ENCODE measurements around the gene NLN.
"Not testable (repeated sequence)": the region's sequence is repeated elsewhere in the genome, so short reads cannot be mapped to it uniquely, and the experiment has no call there.

The NLN gene

DNA sequence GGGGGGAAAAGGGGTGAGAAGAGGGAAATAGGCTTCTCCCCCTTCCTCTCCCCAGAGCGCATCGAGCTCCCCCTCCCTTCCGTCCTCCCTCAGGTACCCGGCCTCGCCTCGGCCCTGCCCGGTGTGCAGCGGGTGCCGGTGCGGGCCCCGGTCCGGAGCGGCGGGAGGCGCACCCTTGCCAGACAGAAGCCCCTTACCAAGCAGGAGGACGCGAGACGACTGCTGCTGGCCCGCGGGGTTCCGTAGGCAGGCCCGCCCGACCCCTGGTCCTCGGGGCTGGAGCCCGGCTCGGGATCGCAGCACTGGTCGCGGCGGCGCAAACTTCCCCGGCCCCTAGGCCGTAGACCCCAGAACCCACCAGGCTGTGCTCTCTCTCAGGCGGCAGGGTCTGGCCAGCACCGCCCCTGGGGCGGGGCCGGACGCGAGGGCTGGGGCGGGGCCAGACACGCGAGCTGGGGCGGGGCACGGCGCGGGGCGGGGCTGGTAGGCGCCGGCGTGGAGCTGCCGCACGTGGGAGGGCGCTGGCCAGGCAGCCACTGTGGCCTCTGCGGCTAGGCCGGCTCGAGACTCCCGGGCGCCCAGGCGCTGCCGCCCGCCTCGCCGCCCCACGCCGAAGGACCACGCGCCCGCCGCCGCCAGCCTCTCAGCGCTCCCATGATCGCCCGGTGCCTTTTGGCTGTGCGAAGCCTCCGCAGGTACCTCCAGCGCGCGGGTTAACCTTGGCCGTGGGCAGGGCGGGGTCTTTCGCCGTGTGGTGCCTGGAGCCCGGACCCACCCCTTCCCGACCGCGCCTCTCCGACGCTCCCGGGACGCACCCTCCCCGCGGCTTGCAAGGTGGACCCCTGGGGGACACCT lies at the start of gene NLN, which contains the start of gene SGTB:
Gene NLN (plus strand): TSS at position 486 of the 855 bp plus-strand sequence. CDS start 169 bp downstream, at position 655.
Gene SGTB (minus strand): TSS at position 390 of the 855 bp plus-strand sequence. CDS start 1,302 bp downstream, outside the sequence.
- DNase-seq (ENCODE audit: low read depth) = peak; percentile 64

DNA sequence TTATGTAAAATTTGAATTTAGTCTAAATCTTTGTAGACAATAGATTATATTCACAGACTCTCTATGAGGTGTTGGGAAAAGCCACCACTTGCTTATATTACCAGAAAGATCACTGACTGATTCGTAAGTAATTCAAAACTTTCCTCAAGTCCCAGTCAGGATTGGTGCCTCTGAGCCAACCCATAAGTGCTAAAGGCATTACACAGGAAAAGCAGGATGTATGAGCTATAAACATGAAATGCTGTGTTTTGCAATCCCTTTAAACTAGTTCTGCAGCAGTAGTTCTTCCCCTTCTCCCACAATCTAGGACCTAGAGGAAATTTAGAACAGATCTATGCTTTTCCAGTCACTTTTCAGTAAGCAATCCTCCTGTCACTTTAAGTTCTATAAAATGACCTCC lies 49.2 kb upstream of the NLN start:
- no peak for DNase-seq (ENCODE audit: low read depth)

DNA sequence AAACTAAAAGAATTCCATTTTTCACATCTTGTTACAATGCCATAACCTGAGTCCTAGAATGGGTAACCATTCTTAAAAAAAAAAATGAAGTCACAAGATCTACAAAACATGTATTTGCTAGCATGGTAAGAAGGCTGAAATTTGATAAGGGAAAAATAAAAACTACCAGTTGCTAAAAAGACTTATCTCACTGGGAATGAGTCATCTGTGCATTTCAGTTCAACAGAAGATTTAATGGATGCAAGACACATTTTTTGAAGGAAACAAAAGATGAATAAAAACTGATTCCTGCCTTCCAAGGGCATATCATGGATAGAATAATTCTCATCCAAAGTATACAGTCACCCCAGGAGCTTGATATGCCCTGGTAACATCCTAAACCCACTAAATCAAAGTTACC lies 47.3 kb upstream of the NLN start:
- no peak for DNase-seq (ENCODE audit: low read depth)

DNA sequence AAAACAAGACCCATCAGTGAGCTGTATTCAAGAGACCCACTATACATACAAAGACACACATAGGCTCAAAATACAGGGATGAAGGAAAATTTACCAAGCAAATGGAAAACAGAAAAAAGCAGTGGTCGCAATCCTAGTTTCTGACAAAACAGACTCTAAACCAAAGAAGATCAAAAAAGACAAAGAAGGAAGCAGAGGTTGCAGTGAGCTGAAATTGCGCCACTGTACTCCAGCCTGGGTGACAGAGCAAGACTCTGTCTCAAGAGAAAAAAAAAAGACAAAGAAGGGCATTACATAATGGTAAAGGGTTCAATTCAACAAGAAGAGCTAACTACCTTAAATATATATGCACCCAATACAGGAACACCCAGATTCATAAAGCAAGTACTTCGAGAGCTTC lies 45.9 kb upstream of the NLN start:
- not testable (repeated sequence) for DNase-seq (ENCODE audit: low read depth)

DNA sequence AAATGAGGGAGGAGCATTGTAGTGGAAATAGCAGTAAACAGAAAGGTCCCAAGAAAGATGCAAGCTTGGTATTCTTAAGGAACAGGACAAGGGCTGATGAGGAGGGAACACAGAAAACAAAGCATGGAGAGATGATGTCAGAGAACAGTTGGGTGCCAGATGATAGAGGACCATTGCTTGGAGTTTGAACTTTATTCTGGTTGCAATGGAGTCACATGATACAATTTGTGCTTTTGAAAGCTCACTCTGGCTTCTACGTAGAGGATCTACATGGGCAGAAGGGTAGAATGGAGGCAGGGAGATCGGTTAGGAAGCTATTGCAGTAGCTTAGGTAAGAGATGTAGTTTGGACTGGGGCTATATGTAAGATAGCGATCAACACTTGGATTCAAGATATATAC lies 39.9 kb upstream of the NLN start:
- no peak for DNase-seq (ENCODE audit: low read depth)

DNA sequence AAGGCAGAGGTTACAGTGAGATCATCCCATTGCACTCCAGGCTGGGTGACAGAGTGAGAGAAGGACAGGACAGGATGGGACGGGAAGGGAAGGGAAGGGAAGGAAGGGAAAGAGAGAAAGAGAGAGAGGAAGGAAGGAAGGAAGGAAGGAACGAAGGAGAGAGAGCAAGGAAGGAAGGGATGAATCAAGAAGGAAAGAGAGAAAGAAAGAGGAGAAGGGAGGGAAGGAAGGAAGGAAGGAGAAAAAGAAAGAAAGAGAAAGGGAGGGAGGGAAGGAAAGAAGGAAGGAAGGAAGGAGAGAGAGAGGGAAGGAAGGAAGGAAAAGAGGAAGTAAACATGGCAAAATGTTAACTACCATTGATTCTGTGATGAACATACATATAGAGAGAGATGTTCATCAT lies 28.9 kb upstream of the NLN start:
- DNase-seq (ENCODE audit: low read depth) = no peak

DNA sequence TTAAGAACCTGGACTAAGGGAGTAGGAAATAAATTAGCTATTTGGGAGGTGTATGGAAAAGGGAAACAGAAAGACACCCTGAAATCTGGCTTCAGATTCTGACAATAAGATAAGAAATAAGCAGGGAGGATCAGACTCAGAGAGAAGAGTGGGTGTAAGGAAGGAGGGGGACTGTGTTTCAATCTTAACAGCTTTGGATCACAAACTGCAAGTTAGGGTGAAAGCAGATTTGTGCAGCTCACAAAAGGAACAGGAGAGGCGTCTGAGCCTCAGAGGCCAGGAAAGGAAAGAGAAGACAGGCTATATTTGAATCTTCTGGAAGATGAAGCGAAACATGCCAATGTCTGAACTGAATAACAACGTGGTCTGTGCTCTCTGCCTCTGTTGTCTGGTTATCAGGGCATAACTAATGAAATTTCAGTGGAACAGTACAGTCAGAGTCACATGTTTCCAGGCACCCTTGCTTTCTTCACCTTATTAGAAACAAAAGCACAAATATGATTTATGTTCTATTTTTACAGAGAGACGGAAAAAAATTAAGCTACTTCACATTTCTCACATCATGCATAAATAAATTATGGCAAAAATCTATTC lies 26.7 kb upstream of the NLN start:
- no peak for DNase-seq (ENCODE audit: low read depth)

DNA sequence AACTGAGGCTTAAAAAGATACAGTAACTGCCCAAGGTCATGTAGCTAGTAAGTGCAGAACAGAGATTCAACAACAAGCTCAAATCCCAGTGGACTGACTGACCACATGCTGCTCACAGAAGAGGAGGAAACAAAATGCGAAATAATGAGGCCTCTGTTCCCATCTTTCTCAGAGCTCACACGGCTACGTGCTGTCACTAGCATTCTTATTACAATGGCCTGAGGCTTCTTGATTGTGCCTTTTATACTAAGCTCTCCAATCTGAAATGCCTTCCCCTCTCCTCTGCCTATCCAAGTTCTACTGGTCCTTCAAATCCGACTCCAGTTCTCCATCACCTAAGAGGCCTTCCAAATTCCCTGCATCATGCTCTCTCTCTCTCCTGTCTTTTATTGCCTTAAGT lies 26.1 kb upstream of the NLN start:
- DNase-seq (ENCODE audit: low read depth) = no peak

DNA sequence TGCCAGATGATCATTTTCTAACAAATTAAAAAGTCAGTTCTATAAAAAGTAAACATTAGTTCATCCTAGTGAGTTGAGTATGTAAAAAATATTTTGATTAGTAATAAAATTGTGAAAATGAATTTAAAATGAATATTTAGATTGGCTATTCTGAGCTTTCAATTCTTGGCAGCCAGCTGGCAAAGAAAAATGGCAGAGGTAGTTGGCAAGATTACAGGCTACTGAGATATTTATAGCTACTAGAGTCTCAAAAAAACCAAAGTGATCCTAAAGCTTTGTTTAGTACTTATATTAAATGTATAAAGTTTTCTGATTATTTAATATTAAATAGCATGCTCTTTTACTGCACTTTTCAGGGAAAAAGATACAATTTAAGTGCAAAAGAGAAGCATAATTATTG lies 25.1 kb upstream of the NLN start:
- DNase-seq (ENCODE audit: low read depth) = no peak

DNA sequence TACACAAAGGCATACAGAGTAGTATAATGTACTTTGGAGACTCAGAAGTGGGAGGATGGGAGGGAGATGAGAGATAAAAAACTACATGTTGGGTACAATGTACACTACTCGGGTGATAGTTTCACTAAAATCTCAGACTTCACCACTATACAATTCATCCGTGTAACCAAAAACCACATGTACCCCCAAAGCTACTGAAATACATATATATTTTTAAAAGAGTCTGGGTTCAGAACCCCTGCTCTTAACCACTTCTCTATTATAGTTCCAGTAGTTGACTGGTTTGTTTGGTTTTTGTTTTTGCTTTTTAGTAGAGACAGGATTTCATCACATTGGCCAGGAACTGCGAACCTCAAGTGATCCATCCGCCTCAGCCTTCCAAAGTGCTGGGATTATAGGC lies 22.7 kb upstream of the NLN start:
- no peak for DNase-seq (ENCODE audit: low read depth)

DNA sequence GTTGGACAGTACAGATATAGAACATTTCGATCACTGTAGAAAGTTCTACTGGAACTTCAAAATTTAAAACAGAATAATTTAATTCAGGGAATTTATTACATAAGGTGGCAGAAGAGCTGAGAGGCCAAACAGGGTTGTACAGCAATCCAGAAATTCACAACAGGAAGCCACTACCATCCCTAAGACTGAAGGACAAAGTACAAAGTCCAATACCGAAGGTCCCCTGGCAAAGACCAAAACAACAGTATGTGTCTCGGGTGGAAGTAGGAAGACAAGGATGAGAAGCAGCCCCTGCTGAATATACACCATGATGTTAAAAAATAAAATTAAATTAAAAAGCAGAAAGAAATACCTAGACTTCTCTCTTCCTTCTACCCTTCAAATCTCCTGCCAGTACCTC lies 20.0 kb upstream of the NLN start:
- DNase-seq (ENCODE audit: low read depth) = no peak

DNA sequence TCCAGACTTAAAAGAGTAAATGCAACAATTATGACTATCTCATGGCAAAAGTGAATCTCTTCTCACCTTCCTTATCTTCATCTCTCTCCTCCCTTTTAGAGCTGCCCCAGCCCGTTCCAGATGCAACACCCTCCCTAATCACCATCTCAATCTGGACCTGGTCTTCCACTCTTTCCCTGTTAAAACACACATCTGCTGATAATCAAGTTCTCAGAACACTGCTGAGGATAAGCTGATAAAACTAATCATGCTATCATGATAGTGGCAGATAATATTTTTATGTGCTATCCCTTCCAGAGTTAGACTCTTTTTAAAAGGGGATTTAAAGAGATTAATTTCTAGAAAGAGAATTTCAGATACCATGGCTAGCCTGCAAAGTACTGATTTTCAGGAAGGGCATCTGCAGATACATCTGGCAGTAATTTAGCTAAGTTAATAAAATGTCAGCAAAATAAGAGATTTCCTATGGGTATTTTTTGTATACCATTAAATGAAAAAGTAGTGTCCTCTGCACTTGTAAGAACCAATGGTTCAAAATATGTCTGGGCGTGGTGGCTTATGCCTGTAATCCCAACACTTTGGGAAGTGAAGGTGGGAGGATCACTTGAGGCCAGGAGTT lies 17.3 kb upstream of the NLN start:
- no peak for DNase-seq (ENCODE audit: low read depth)

DNA sequence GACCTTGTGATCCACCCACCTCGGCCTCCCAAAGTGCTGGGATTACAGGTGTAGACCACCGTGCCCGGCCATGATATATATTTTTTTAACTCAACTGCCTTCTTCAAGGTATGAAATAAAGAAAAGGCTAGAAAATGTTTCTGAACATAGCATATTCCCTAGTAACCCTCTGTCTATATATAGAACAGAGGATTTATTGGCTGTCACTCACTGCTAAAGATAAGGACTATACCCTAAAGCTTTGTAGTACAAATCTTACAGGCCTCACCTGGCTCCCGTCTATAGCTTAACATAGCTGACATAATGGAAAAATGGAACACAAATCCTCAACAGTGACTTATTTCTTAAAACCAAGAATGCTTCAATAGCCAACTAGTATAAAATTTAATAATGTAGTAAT lies 14.3 kb upstream of the NLN start:
- DNase-seq (ENCODE audit: low read depth) = no peak

DNA sequence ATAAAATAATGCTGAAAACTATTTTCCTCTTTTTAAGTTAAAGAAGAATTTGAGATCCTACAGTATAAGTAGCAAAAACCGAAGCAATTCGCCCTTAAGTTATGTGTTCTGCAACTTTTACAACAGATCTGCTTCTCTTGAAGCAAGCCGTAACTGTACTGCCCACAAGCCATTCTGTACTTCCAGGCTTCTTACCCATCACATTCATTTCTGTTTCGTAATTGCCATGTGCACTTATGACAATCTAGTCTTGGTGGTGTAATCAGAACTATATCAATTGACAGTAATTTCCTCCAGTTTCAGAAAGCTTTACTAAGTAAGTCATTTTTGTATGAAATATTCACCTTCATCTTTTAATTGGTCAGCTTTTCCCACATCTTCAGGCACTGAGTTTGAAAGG lies 13.9 kb upstream of the NLN start:
- DNase-seq (ENCODE audit: low read depth) = no peak

DNA sequence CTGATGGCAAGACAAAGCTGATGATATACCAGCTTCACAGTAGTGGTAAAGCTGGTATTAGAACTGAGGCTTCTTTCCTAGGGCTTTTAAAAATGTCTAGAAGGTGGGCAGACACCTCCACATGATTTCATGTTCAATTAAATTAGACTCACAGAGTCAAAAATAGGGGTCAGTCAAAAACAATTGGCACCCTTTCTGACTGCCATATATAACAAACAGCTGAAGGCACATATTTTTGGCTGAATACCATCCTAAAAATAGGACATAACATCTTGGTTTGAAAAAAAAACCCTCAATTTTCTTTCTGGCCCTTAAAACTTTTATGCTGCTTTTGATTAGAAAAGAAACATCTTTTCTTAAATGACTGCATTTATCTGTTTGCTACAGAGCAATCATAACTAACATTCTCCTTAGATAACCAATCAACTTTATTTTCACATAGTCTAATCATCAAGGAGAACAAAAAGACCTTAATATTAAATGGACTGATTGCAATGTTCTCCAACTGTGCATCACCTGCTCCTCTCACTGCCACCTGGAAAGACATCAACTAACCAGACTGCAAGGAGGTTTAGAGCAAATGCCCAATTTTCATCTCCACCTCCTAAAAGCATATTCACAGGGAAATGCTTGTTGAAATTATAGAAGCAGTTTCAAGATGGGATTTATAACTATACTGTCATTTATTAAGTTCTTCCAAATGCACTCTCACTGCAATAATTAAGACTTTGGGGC lies 3.3 kb upstream of the NLN start:
- DNase-seq (ENCODE audit: low read depth) = no peak

DNA sequence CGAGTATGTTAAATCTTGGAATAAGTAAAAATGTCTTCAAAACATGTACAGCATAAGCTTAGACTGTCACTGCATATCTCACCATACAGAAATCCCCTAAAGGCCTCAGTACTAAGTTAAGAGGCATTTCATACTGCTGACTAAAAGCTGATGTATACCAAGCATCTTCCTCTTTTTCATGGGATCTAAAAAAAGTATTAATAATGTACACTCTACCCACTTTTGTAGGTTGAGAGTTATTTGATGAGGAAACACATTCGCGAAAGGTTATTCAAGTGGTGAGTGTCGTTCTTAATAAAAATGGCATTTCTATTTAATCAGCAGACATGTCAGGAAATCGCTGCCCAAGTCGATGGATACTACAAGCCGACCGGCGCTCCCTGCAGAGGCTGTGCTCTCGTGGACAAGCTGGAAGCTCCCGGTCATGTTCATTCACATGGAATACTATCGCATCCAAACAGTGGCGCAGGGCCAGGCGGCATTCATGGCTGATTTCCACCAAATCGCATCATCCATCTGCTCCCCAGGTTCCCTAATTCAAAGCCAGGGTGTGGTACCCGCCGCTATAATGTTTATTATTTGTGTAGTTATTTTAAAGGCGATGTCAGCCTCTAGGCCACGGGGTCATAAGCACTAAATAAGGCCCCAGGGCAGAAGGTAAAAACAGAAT lies 820 bp upstream of the NLN start:
- DNase-seq (ENCODE audit: low read depth) = no peak

DNA sequence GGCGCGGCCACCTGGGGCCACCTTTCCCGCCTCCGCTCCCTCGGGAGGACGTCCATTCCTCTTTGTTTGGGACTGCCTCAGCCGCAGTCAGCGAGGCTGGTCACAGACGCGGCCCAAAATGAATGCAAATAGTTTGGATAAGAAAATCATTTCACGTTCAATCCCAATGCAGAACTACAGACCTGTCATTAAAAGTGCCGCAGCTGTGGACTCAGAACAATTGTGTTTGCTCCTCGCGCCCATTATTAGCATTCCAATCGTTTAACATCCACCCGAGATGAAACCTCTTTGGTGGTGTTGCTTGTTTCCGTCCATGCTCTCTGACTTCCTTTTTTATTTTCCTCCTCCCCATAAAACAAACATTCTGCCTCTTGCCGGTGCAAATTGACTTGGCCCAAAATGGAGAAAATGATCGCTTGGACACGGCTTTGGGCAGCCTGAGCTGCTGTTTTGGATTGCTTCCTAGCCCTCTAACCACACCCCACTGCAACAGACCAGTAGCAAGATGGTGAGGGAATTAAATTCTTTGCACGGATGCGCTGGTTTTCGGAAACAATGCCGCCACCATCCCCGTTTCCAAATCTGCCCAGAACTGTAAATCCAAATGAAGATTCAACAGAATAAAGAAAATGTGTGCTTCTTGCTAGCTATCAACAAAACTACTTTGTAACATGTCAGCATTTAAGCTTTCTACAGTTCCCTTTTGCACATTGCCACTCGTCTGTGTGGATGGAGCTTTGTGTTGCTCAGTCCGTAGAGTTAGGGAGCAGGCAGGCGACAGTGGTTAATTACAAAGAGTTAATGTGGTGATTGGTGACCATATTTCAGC lies 784 bp downstream of the NLN start:
- no peak for DNase-seq (ENCODE audit: low read depth)

DNA sequence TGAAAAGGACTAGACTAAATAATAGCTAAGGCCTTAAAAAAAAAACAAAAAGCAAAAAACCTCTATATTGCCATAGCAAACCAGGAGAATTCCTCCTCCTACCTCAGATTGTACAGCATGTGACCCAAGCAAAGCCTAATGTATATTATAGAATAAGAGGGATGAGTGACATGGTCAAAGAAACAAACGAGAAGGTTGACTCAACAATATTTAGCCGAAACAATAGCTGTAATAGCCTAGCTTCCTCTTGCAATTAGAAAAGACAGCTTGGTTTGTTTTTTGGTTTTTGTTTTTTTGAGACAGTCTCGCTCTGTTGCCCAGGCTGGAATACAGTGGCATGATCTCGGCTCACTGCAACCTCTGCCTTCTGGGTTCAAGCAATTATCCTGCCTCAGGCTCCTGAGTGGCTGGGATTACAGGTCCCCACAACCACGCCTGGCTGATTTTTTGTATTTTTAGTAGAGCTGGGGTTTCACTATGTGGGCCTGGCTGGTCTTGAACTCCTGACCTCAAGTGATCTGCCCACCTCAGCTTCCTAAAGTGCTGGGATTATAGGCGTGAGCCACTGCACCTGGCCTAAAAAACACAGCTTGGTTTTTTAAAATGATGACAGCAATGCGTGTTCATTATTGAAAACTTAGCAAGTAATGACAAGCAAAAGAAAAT lies 5.6 kb downstream of the NLN start:
- DNase-seq (ENCODE audit: low read depth) = no peak

DNA sequence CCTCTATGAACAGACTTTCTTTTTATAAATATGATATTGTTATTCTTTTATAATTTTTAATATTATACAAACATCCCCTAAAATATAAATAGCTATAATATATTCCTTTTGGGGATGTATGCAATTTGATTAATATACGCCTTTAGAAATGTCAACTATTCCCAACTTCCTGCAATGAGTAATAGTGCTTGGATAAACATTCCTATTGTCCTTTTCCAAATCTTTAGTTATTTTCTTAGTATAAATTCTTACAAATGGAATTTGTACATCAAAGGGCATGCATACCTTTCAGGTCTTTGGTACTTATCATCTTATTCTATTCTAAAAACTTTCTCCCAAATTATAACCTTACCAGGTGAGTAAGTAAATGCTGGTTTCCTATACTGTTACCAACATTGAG lies 6.2 kb downstream of the NLN start:
- no peak for DNase-seq (ENCODE audit: low read depth)

DNA sequence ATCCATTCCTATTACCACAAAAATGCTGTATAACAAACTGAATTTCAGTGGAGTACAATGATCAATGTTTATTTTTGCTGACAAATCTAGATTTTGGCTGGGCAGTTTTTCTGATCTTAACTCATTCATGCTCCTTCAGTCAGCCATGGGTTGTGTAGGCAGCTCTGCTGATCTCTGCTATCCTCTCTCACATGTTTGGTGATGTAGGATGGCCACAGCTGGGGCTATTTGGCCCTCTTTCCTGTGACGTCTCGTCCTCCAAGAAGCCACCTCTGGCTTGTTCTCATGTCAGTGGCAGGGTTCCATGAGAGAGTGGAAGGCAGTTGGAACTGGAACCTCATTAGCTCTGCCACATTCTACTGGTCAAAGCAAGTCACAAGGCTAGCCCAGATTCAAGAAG lies 8.9 kb downstream of the NLN start:
- no peak for DNase-seq (ENCODE audit: low read depth)

DNA sequence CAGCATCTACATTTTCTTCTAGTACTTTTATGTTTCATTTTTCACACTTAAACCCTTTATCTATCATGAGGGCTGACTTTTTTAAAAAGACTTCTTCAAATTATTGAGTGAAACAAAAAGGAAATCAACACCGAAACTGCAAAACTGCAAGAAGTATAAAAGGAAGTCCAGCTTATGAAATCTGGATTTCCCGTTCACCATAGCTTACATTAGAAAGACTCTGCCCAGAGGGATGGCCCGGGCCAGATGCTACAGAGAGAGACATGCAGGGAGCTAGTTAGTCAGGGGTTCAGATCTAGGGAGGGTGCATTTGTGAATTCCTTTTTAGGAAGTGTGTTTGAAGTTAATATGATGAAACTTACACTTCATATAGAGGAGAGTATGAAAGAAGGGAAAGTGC lies 10.0 kb downstream of the NLN start:
- DNase-seq (ENCODE audit: low read depth) = not testable (repeated sequence)

Data from stimulated activated CD8-positive, alpha-beta memory T cell treated with anti-CD3 and anti-CD28 coated beads, Interleukin-15, amount 100 ng/mL, for 1 hour (primary cell).